Measurements from ENCODE around the gene NOVA1.

The NOVA1 gene

GRCh38 chr14:26548406-26548805 lies 49.4 kb downstream of the NOVA1 start:
- no peaks in the 10 kb centered on the region for H3K4me1 ChIP-seq (ENCODE audit: control insufficient read depth, low read length)
- no peak overlapping the region for H3K4me3 ChIP-seq (ENCODE audit: low read length)
- no peaks in the 10 kb centered on the region for H3K9me3 ChIP-seq (ENCODE audit: control insufficient read depth, insufficient read depth, low read length)
- TF ChIP-seq CTCF (IDR thresholded peaks at IDR 0.05; ENCODE audit: low read depth, low read length, poor library complexity, severe bottlenecking) (no peak), EZH2phosphoT487 (IDR thresholded peaks at IDR 0.05; ENCODE audit: borderline replicate concordance, low read length) (no peak)
- H3K27me3 ChIP-seq (ENCODE audit: control insufficient read depth, low read length), result no peaks in the 10 kb centered on the region
- no peaks in the 10 kb centered on the region for H3F3A ChIP-seq (ENCODE audit: control insufficient read depth, insufficient read depth)
- no peak overlapping the region for H3K27ac ChIP-seq (ENCODE audit: low read depth, low read length)
- no peaks in the 10 kb centered on the region for H3K9me2 ChIP-seq (replicated peaks; ENCODE audit: control insufficient read depth, low read length)
- no peaks in the 10 kb centered on the region for H4K20me1 ChIP-seq (ENCODE audit: control insufficient read depth, insufficient read depth, low read depth, low read length)
- no peaks in the 10 kb centered on the region for H3K79me2 ChIP-seq (ENCODE audit: control insufficient read depth, low read length)
- H3K36me3 ChIP-seq (ENCODE audit: control insufficient read depth, low read length), result no peaks in the 10 kb centered on the region
- no peak overlapping the region for H3K4me2 ChIP-seq (ENCODE audit: low read length)

- H3K79me2 ChIP-seq (ENCODE audit: control insufficient read depth, low read length), result no peaks in the 10 kb centered on the region
- no peaks in the 10 kb centered on the region for H3K4me1 ChIP-seq (ENCODE audit: control insufficient read depth, low read length)
- H3K36me3 ChIP-seq (ENCODE audit: control insufficient read depth, low read length), result no peaks in the 10 kb centered on the region
- no peaks in the 10 kb centered on the region for H3F3A ChIP-seq (ENCODE audit: control insufficient read depth, insufficient read depth)
- TF ChIP-seq CTCF (IDR thresholded peaks at IDR 0.05; ENCODE audit: low read depth, low read length, poor library complexity, severe bottlenecking), result no peak
- TF ChIP-seq EZH2phosphoT487 (IDR thresholded peaks at IDR 0.05; ENCODE audit: borderline replicate concordance, low read length), result no peak
- H3K27ac ChIP-seq (ENCODE audit: low read depth, low read length), result no peak overlapping the region
- no peak overlapping the region for H3K4me2 ChIP-seq (ENCODE audit: low read length)
- H3K9me3 ChIP-seq (ENCODE audit: control insufficient read depth, insufficient read depth, low read length), result no peaks in the 10 kb centered on the region
- H3K27me3 ChIP-seq (ENCODE audit: control insufficient read depth, low read length), result no peaks in the 10 kb centered on the region
- no peaks in the 10 kb centered on the region for H4K20me1 ChIP-seq (ENCODE audit: control insufficient read depth, insufficient read depth, low read depth, low read length)
- H3K4me3 ChIP-seq (ENCODE audit: low read length), result no peak overlapping the region
- H3K9me2 ChIP-seq (replicated peaks; ENCODE audit: control insufficient read depth, low read length), result no peaks in the 10 kb centered on the region
Measured at GRCh38 chr14:26538176-26538575, 59.7 kb downstream of the NOVA1 start.

- no peaks in the 10 kb centered on the region for H3K27me3 ChIP-seq (ENCODE audit: control insufficient read depth, low read length)
- no peaks in the 10 kb centered on the region for H3K79me2 ChIP-seq (ENCODE audit: control insufficient read depth, low read length)
- no peaks in the 10 kb centered on the region for H3F3A ChIP-seq (ENCODE audit: control insufficient read depth, insufficient read depth)
- no peaks in the 10 kb centered on the region for H3K4me1 ChIP-seq (ENCODE audit: control insufficient read depth, low read length)
- H3K9me2 ChIP-seq (replicated peaks; ENCODE audit: control insufficient read depth, low read length), result no peaks in the 10 kb centered on the region
- H4K20me1 ChIP-seq (ENCODE audit: control insufficient read depth, insufficient read depth, low read depth, low read length), result no peaks in the 10 kb centered on the region
- H3K9me3 ChIP-seq (ENCODE audit: control insufficient read depth, insufficient read depth, low read length), result peaks cover 2% of the 10 kb centered on the region; the same call in 1 of the 2 replicates
- no peak for TF ChIP-seq CTCF (IDR thresholded peaks at IDR 0.05; ENCODE audit: low read depth, low read length, poor library complexity, severe bottlenecking)
- TF ChIP-seq EZH2phosphoT487 (IDR thresholded peaks at IDR 0.05; ENCODE audit: borderline replicate concordance, low read length), result no peak
- no peaks in the 10 kb centered on the region for H3K36me3 ChIP-seq (ENCODE audit: control insufficient read depth, low read length)
- no peak overlapping the region for H3K27ac ChIP-seq (ENCODE audit: low read depth, low read length)
- no peak overlapping the region for H3K4me3 ChIP-seq (ENCODE audit: low read length)
- no peak overlapping the region for H3K4me2 ChIP-seq (ENCODE audit: low read length)
Measured at GRCh38 chr14:26531894-26532293, 65.9 kb downstream of the NOVA1 start.
